Caco-2 (cell line): ENCODE measurements around the gene KLF9. TPM values are rescaled to one million over a fixed set of nuclear protein-coding genes. Genes with fewer than 3 reads are reported as not detected.

Experiments used
- BruUV-seq: library from RNA; stranded (reverse); fragments of 400-500 nt; replicated peaks from 2 replicates; lab custom pipeline; 2021; lab: Mats Ljungman, UMichigan
- CTCF ChIA-PET: fragments of 300-600 bp; sonication (Branson Sonifier 250); formaldehyde crosslinking; loops from one replicate; lab custom pipeline; 2022; ENCODE audit warnings: antibody characterized with exemption; lab: Charles Lee
- POLR2A ChIA-PET: fragments of 300-600 bp; sonication (Branson Sonifier 250); formaldehyde crosslinking; loops from one replicate; lab custom pipeline; 2022; ENCODE audit warnings: antibody characterized with exemption; lab: Charles Lee
- DNase-seq, 2 experiments: peaks; one replicate each; pipeline versions ENCODE4 v3.0.0 to v3.0.0-alpha.2; 2020 to 2022
- H3K27me3 ChIP-seq: replicated peaks from 2 replicates; pipeline ENCODE4 v1.6.0; 2011; ENCODE audit warnings: low read length; ENCODE audit not compliant: control insufficient read depth, insufficient read depth
- H3K36me3 ChIP-seq: 2 replicates; pipeline ENCODE4 v1.5.1; 2011; ENCODE audit warnings: low read length; ENCODE audit not compliant: control insufficient read depth, insufficient read depth
- H3K4me1 ChIP-seq: fragments of 250-450 bp; sonication (Bioruptor Pico); 2 replicates; pipeline ENCODE4 v1.5.1; 2020; ENCODE audit warnings: mild to moderate bottlenecking
- H3K4me3 ChIP-seq: 2 replicates; pipeline ENCODE4 v1.5.1; 2011; ENCODE audit warnings: low read depth, mild to moderate bottlenecking, control low read depth, low read length
- H3K9me3 ChIP-seq: fragments of 250-450 bp; sonication (Bioruptor Pico); 2 replicates; pipeline ENCODE4 v1.5.1; 2020; ENCODE audit warnings: mild to moderate bottlenecking, moderate library complexity
- H3K27ac Mint-ChIP-seq: one replicate; pipeline ENCODE4 v1.8.0; 2022; ENCODE audit warnings: mixed read lengths; ENCODE audit not compliant: unreplicated experiment
- H3K27me3 Mint-ChIP-seq: one replicate; pipeline ENCODE4 v1.8.0; 2022; ENCODE audit warnings: mixed read lengths; ENCODE audit not compliant: insufficient read depth, unreplicated experiment
- H3K36me3 Mint-ChIP-seq: one replicate; pipeline ENCODE4 v1.8.0; 2022; ENCODE audit warnings: mild to moderate bottlenecking, mixed read lengths; ENCODE audit not compliant: insufficient read depth, unreplicated experiment
- H3K4me1 Mint-ChIP-seq: one replicate; pipeline ENCODE4 v1.8.0; 2022; ENCODE audit warnings: low read depth, mixed read lengths; ENCODE audit not compliant: unreplicated experiment
- H3K4me3 Mint-ChIP-seq: one replicate; pipeline ENCODE4 v1.8.0; 2022; ENCODE audit warnings: mild to moderate bottlenecking, moderate library complexity, mixed read lengths; ENCODE audit not compliant: unreplicated experiment
- H3K9me3 Mint-ChIP-seq: one replicate; pipeline ENCODE4 v1.8.0; 2022; ENCODE audit warnings: mixed read lengths; ENCODE audit not compliant: unreplicated experiment
- intact Hi-C: fragments of 100-400 bp; cut with micrococcal nuclease; formaldehyde crosslinking; loops from one replicate; pipeline ENCODE4 v1.10.0; 2022; ENCODE audit not compliant: unreplicated experiment
- total RNA-seq: library from RNA; stranded (reverse); gene quantifications from 2 replicates; pipeline ENCODE4 v1.2.3, GENCODE V29; 2022
- TF ChIP-seq, protein P1 (sequence below), 2 experiments: fragments of 200-600 bp in 1 of 2; IDR thresholded peaks; 1 replicate in 1 of 2; 2 replicates in 1 of 2; pipeline versions ENCODE4 v1.5.1 to v1.8.0; 2011 to 2022; ENCODE audit warnings: antibody characterized with exemption in 1 of 2, control low read depth in 1 of 2, inconsistent platforms in 1 of 2, low read depth in 1 of 2, low read length in 1 of 2, mild to moderate bottlenecking in 1 of 2, moderate library complexity in 1 of 2; ENCODE audit not compliant: insufficient read depth in 1 of 2, severe bottlenecking in 1 of 2, unreplicated experiment in 1 of 2

The KLF9 gene
- total RNA-seq, 1 experiment from 2014 or later, result 0.98 TPM

DNA sequence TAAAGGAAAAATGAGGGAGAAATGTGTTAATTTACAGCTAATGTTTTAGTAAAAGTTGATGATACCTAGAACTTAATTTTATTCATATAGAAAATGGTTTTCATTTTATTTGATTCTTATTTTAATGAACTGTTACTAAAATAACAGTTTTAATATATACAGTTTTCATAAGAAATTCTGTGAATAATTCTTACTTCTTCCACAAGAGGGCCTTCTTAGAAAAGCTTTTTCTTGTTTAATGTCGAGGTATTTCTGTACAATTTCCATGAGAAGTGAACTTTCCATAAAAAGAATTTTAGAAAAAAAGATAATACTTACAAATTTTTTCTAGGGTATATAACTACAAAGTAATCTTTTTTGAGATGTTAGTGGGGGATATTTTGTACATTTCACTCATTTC lies 73.9 kb downstream of the KLF9 start:
- H3K9me3 ChIP-seq, result no peaks in the 10 kb centered on the region
- no peaks in the 10 kb centered on the region for H3K27me3 Mint-ChIP-seq
- H3K4me1 ChIP-seq, result no peaks in the 10 kb centered on the region
- no peak overlapping the region for H3K4me3 ChIP-seq
- no peak for DNase-seq
- H3K27me3 ChIP-seq, result no peaks in the 10 kb centered on the region
- no peak overlapping the region for H3K27ac Mint-ChIP-seq
- ChIA-PET CTCF (interaction anchor here (1.0 kb wide), 1 partner anchor 262 kb away, joined by 3 read pairs; no protein-coding TSS in a partner anchor), POLR2A (no interaction called here)
- H3K9me3 Mint-ChIP-seq, result no peaks in the 10 kb centered on the region
- no TSS peak for BruUV-seq
- TF ChIP-seq, protein P1, sequence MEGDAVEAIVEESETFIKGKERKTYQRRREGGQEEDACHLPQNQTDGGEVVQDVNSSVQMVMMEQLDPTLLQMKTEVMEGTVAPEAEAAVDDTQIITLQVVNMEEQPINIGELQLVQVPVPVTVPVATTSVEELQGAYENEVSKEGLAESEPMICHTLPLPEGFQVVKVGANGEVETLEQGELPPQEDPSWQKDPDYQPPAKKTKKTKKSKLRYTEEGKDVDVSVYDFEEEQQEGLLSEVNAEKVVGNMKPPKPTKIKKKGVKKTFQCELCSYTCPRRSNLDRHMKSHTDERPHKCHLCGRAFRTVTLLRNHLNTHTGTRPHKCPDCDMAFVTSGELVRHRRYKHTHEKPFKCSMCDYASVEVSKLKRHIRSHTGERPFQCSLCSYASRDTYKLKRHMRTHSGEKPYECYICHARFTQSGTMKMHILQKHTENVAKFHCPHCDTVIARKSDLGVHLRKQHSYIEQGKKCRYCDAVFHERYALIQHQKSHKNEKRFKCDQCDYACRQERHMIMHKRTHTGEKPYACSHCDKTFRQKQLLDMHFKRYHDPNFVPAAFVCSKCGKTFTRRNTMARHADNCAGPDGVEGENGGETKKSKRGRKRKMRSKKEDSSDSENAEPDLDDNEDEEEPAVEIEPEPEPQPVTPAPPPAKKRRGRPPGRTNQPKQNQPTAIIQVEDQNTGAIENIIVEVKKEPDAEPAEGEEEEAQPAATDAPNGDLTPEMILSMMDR (IDR thresholded peaks at IDR 0.05; ENCODE audit: insufficient read depth in 1 of 2, low read depth in 1 of 2, low read length in 1 of 2, severe bottlenecking in 1 of 2, unreplicated experiment in 1 of 2), result no peak
- intact Hi-C loops, result loop anchor here (1.0 to 2.0 kb wide), 2 partner anchors 144 to 262 kb away; no protein-coding TSS in a partner anchor
- no peaks in the 10 kb centered on the region for H3K36me3 Mint-ChIP-seq
- H3K4me1 Mint-ChIP-seq, result no peaks in the 10 kb centered on the region
- no peaks in the 10 kb centered on the region for H3K36me3 ChIP-seq
- no peak overlapping the region for H3K4me3 Mint-ChIP-seq

Other genes starting within 250 kb of the KLF9 start
- gene SMC5, start 155.7 kb downstream of the KLF9 start, total RNA-seq, result 7.7 and 7.8 TPM in 2 replicates